Heart right ventricle (tissue), 16 donors: Measurements from ENCODE around the gene OR4D1. TPM values are rescaled to one million over a fixed set of nuclear protein-coding genes. Genes with fewer than 3 reads are reported as not detected.

Source experiments
- ATAC-seq, 8 donors: fragments of 200-7000 bp; cut with Tn5 transposase; one replicate each; pipeline ENCODE4 v1.9.1; 2020; ENCODE audit warnings: mild to moderate bottlenecking in 8 of 8, moderate library complexity in 8 of 8, moderate number of reproducible peaks in 1 of 8
- DNase-seq, 2 donors: peaks; one replicate each; pipeline ENCODE4 v3.0.0-alpha.2; 2020
- H3K27ac ChIP-seq, 10 donors: fragments of 200-600 bp; sonication (generic) in 2 of 10; one replicate each; pipeline versions ENCODE4 v1.5.0 to v1.8.0; 2020 to 2022; ENCODE audit warnings: mild to moderate bottlenecking in 3 of 10
- H3K27me3 ChIP-seq, 7 donors: fragments of 200-600 bp; one replicate each; pipeline ENCODE4 v1.8.0; 2021 to 2022; ENCODE audit warnings: mild to moderate bottlenecking in 2 of 7
- H3K36me3 ChIP-seq, 9 donors: fragments of 200-600 bp; sonication (generic) in 1 of 9; one replicate each; pipeline versions ENCODE4 v1.5.0 to v1.8.0; 2020 to 2022; ENCODE audit warnings: mild to moderate bottlenecking in 2 of 9
- H3K4me1 ChIP-seq, 9 donors: fragments of 200-600 bp; sonication (generic) in 1 of 9; one replicate each; pipeline versions ENCODE4 v1.5.0 to v1.8.0; 2020 to 2022; ENCODE audit warnings: mild to moderate bottlenecking in 4 of 9
- H3K4me3 ChIP-seq, 10 donors: fragments of 200-600 bp; sonication (generic) in 2 of 10; one replicate each; pipeline versions ENCODE4 v1.5.0 to v1.8.0; 2020 to 2022; ENCODE audit warnings: mild to moderate bottlenecking in 7 of 10, moderate library complexity in 2 of 10
- H3K9me3 ChIP-seq, 11 donors: fragments of 200-600 bp in 10 of 11; sonication (generic) in 2 of 11; one replicate each; pipeline versions ENCODE4 v1.5.0 to v1.8.0; 2013 to 2022; ENCODE audit warnings: mild to moderate bottlenecking in 2 of 11, control low read depth in 1 of 11, moderate library complexity in 1 of 11
- WGBS, 2 donors: extraction: QIAGEN DNeasy Blood & Tissue Kit; methylation state at CpG; one replicate each; pipeline ENCODE4 v1.1.7; 2013; ENCODE audit warnings: inconsistent platforms in 1 of 2; 5-methylcytosine and 5-hydroxymethylcytosine counted together
- intact Hi-C, 10 donors: fragments of 100-400 bp; cut with DNase I; formaldehyde crosslinking; loops; one replicate each; pipeline versions ENCODE4 v1.11.1 to v1.14.2; 2022
- polyA plus RNA-seq, 2 donors: library from polyadenylated mRNA; stranded (reverse); fragments of 200-250 nt; gene quantifications; one replicate each; pipeline ENCODE4 v1.2.3, GENCODE V29; 2013
- total RNA-seq, 10 donors: library from RNA; stranded (reverse); fragmentation: NEBNext Ultra II Directional in 3 of 10; extraction: Animal tissue kit (Norgen Biotek cat#: 25700) in 3 of 10; gene quantifications; one replicate each; pipeline versions ENCODE4 v1.2.1 to v1.2.4, GENCODE V29; 2021 to 2023
- TF ChIP-seq, protein P1 (sequence below), 9 donors: fragments of 200-600 bp; sonication (generic) in 2 of 9; IDR thresholded peaks; one replicate each; pipeline versions ENCODE4 v1.5.0 to v1.8.0; 2021 to 2022; ENCODE audit warnings: antibody characterized with exemption in 9 of 9, mild to moderate bottlenecking in 5 of 9, moderate library complexity in 1 of 9
- donor health status: Arrhythmogenic right ventricular cardiomyopathy.
- donor health status: ischemic (EF 13 %, LVEDD 7.1; RV severe dilation, severe dysfunction).
- donor health status: healthy with polysubstance abuse.
- donor health status: DM: no; HTN: yes; CAD: no.
- donor health status: DM: no; HTN: no; CAD: no.
- donor health status: ischemic (EF 25% LVEDD 6.9; RV normal size, moderate dysfunction).
- donor health status: ischemic (EF 25% LVEDD 5.7; RV mildly dilated, moderate dysfunction).
- donor health status: healthy.
- donor health status: DM: yes; HTN: yes; CAD: no.
- donor health status: Ischemic cardiomyopathy.
- donor health status: ischemic (EF 35%, LVEDD 5.7; RV mildly dilated, moderate dysfunction).
- donor health status: nonischemic (EF 11% LVEDD 7.7; RV severe dilation, severe dysfunction).
- donor health status: DM: yes; HTN: yes; CAD: no.
- donor health status: PGD.
- donor health status: ischemic (EF 29% LVEDD 5.4; RV normal size, mild dysfunction).
- donor health status: nonischemic (EF 23%, LVEDD 6.1; RV moderate dilation, normal function).

OR4D1 gene
- total and polyA plus RNA-seq, 12 donors = 0.07 TPM; not detected in 11

DNA sequence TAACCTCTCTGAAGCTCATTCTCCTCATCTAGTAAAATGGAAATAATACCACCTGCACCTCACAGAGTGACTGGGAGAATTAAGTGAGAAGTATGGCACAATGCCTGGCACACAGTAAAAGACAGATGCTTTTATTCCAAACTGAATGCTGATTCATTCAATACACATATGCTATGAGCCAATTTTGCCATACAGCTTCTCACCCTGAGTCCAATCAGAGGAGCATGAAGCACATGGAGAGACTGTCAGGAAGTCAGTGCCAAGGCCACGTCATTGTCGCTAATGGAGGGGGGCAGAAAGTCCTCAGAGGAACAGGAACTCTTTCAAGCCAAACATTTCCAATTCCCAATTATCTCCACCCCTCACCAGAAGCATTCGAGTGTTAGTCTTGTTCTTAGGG, 59.3 kb downstream of the OR4D1 start:
- DNase-seq (no peak), ATAC-seq (no peak)
- Histone ChIP-seq H3K36me3 (peaks cover 0 to 77% (median 36%) of the 10 kb centered on the region in 9 donors), H3K9me3 (no peaks in the 10 kb centered on the region), H3K27ac (no peak overlapping the region), H3K27me3 (no peaks in the 10 kb centered on the region), H3K4me3 (no peak overlapping the region), H3K4me1 (no peaks in the 10 kb centered on the region)
- TF ChIP-seq, protein P1, sequence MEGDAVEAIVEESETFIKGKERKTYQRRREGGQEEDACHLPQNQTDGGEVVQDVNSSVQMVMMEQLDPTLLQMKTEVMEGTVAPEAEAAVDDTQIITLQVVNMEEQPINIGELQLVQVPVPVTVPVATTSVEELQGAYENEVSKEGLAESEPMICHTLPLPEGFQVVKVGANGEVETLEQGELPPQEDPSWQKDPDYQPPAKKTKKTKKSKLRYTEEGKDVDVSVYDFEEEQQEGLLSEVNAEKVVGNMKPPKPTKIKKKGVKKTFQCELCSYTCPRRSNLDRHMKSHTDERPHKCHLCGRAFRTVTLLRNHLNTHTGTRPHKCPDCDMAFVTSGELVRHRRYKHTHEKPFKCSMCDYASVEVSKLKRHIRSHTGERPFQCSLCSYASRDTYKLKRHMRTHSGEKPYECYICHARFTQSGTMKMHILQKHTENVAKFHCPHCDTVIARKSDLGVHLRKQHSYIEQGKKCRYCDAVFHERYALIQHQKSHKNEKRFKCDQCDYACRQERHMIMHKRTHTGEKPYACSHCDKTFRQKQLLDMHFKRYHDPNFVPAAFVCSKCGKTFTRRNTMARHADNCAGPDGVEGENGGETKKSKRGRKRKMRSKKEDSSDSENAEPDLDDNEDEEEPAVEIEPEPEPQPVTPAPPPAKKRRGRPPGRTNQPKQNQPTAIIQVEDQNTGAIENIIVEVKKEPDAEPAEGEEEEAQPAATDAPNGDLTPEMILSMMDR (IDR thresholded peaks at IDR 0.05) = no peak
- WGBS, 2 donors = 79 to 89% methylated on average over 3 of the region's 3 CpGs
- intact Hi-C loops = no loop called here

DNA sequence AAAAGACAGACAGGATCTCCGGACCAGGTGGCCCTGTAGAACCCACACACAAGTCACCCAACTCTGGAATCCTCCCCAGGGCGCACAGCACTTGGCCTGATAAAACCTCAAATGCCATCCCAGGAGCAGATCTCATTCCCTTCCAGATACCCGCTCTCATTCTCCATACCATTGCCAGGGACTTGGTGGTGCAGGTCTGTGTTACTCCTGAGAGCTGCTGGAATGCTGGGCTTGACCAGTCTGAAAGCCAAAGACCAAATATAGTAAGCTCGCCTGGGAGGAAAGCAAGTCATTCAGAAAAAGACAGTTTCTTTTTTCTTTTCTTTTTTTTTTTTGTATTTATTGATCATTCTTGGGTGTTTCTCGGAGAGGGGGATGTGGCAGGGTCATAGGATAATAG, 60.2 kb downstream of the OR4D1 start:
- no peak for ATAC-seq
- Histone ChIP-seq H3K27ac (no peak overlapping the region), H3K36me3 (peaks cover 0 to 86% (median 42%) of the 10 kb centered on the region in 9 donors), H3K9me3 (no peaks in the 10 kb centered on the region), H3K4me3 (no peak overlapping the region), H3K27me3 (no peaks in the 10 kb centered on the region), H3K4me1 (no peaks in the 10 kb centered on the region)
- intact Hi-C loops = no loop called here
- WGBS, 2 donors = 91 to 96% methylated on average over 5 of the region's 5 CpGs
- DNase-seq = no peak
- TF ChIP-seq, protein P1 (IDR thresholded peaks at IDR 0.05) = no peak

Other genes with a start within 250 kb of the OR4D1 start
- 10 to 100 TPM; 38.3 to 65.0 (median 47.2) TPM for gene CUEDC1, start 193.0 kb upstream of the OR4D1 start, total RNA-seq
- 10 to 100 TPM; 26.9 to 33.1 TPM for gene CUEDC1, start 193.0 kb upstream of the OR4D1 start, polyA plus RNA-seq
- 10 to 100 TPM; 56.2 to 81.2 (median 61.5) TPM for gene VEZF1, start 160.1 kb upstream of the OR4D1 start, total RNA-seq
- gene VEZF1, start 160.1 kb upstream of the OR4D1 start, polyA plus RNA-seq = 10 to 100 TPM; 17.5 to 21.7 TPM
- 100 to 1,000 TPM in 3 of 10 donors, 10 to 100 TPM in 7; 79.8 to 130 (median 94.7) TPM for gene SRSF1, start 141.1 kb upstream of the OR4D1 start, total RNA-seq
- gene SRSF1, start 141.1 kb upstream of the OR4D1 start, polyA plus RNA-seq = 10 to 100 TPM; 70.3 to 76.3 TPM
- 100 to 1,000 TPM in 2 of 10 donors, 10 to 100 TPM in 8; 73.4 to 105 (median 83.5) TPM for gene DYNLL2, start 65.0 kb upstream of the OR4D1 start, total RNA-seq
- 10 to 100 TPM; 45.3 to 46.1 TPM for gene DYNLL2, start 65.0 kb upstream of the OR4D1 start, polyA plus RNA-seq
- not detected for gene OR4D2, start 18.6 kb downstream of the OR4D1 start, total RNA-seq
- not detected for gene OR4D2, start 18.6 kb downstream of the OR4D1 start, polyA plus RNA-seq
- not detected for gene EPX, start 44.3 kb downstream of the OR4D1 start, total RNA-seq
- gene EPX, start 44.3 kb downstream of the OR4D1 start, polyA plus RNA-seq = not detected
- 10 to 100 TPM in 4 of 10 donors, 1 to 10 TPM in 6; 5.3 to 12.9 (median 9.2) TPM for gene MKS1, start 70.9 kb downstream of the OR4D1 start, total RNA-seq
- gene MKS1, start 70.9 kb downstream of the OR4D1 start, polyA plus RNA-seq = 10 to 100 TPM in 1 of 2 donors, 1 to 10 TPM in 1; 5.4 to 10.3 TPM
- not detected for gene LPO, start 90.2 kb downstream of the OR4D1 start, total RNA-seq
- gene LPO, start 90.2 kb downstream of the OR4D1 start, polyA plus RNA-seq = not detected
- gene MPO, start 132.6 kb downstream of the OR4D1 start, total RNA-seq = 1 to 10 TPM in 1 of 10 donors, under 1 TPM in 7, not detected in 2; 0.08 to 2.5 (median 0.25) TPM
- gene MPO, start 132.6 kb downstream of the OR4D1 start, polyA plus RNA-seq = under 1 TPM; 0.07 to 0.15 TPM
- gene TSPOAP1, start 180.4 kb downstream of the OR4D1 start, total RNA-seq = 10 to 100 TPM in 8 of 10 donors, 1 to 10 TPM in 2; 6.0 to 18.7 (median 12.4) TPM
- gene TSPOAP1, start 180.4 kb downstream of the OR4D1 start, polyA plus RNA-seq = 10 to 100 TPM in 1 of 2 donors, 1 to 10 TPM in 1; 1.6 to 35.6 TPM
- 10 to 100 TPM; 49.0 to 73.4 (median 59.8) TPM for gene SUPT4H1, start 203.8 kb downstream of the OR4D1 start, total RNA-seq
- gene SUPT4H1, start 203.8 kb downstream of the OR4D1 start, polyA plus RNA-seq = 10 to 100 TPM; 38.0 to 95.0 TPM